ENCODE measurements around the gene JAM2.

The JAM2 gene

DNA sequence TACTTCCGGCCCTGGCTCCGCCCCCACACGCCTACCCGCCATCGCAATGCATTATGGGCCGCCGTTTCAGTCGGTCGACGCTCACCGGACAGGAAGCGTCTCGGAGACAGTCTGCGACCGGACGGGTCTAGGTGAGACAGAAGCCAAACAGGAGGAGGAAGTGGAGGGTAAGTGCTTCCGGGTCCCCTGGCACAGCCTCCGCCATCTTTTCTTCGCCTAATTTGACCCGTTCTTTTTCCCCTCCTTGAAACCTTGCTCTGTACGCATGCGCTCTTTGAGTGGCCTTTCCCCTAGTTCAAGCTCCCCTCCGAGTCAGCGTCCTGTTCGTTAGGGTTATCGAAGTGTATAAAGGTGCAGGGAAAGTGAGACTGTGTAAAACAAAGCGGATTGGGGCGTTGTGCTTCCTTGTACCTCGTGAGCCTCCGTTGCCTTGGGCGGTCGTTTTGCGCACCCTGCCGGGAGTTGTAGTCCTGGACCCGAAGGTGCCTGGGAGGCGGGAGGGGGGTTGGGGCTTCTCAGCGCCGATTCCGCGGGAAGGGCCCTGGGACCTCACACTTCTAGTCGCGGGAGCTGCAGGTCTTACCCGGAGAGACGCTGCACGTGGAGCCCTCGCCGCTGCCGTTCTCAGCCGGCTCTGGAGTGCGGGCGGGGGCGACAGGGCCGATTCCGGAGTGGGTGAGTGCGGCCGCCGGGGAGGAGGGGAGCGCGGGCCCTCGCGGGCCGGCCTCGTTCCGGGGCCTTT is 96.0 kb downstream of the JAM2 start, which contains the start of the genes ATP5PF and GABPA:
Gene ATP5PF (minus strand): TSS at position 1 of the 742 bp plus-strand sequence. CDS start 5,110 bp downstream, outside the sequence.
Gene GABPA (plus strand): TSS at position 69 of the 742 bp plus-strand sequence. CDS start 6,627 bp downstream, outside the sequence.
- peak; percentile 97 for DNase-seq
- Histone ChIP-seq H3K9me3 (no peaks in the 10 kb centered on the region), H3K4me1 (no peaks in the 10 kb centered on the region), H3K4me3 (ENCODE audit: low read depth, low read length) (peak within 1 kb of the TSS; percentile 73), H3K36me3 (peaks cover 5% of the 10 kb centered on the region), H3K27me3 (no peaks in the 10 kb centered on the region)
- TF ChIP-seq, protein P1, sequence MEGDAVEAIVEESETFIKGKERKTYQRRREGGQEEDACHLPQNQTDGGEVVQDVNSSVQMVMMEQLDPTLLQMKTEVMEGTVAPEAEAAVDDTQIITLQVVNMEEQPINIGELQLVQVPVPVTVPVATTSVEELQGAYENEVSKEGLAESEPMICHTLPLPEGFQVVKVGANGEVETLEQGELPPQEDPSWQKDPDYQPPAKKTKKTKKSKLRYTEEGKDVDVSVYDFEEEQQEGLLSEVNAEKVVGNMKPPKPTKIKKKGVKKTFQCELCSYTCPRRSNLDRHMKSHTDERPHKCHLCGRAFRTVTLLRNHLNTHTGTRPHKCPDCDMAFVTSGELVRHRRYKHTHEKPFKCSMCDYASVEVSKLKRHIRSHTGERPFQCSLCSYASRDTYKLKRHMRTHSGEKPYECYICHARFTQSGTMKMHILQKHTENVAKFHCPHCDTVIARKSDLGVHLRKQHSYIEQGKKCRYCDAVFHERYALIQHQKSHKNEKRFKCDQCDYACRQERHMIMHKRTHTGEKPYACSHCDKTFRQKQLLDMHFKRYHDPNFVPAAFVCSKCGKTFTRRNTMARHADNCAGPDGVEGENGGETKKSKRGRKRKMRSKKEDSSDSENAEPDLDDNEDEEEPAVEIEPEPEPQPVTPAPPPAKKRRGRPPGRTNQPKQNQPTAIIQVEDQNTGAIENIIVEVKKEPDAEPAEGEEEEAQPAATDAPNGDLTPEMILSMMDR (IDR thresholded peaks at IDR 0.05; ENCODE audit: low read depth, low read length): peak; percentile 13; the same call in 1 of the 2 replicates

DNA sequence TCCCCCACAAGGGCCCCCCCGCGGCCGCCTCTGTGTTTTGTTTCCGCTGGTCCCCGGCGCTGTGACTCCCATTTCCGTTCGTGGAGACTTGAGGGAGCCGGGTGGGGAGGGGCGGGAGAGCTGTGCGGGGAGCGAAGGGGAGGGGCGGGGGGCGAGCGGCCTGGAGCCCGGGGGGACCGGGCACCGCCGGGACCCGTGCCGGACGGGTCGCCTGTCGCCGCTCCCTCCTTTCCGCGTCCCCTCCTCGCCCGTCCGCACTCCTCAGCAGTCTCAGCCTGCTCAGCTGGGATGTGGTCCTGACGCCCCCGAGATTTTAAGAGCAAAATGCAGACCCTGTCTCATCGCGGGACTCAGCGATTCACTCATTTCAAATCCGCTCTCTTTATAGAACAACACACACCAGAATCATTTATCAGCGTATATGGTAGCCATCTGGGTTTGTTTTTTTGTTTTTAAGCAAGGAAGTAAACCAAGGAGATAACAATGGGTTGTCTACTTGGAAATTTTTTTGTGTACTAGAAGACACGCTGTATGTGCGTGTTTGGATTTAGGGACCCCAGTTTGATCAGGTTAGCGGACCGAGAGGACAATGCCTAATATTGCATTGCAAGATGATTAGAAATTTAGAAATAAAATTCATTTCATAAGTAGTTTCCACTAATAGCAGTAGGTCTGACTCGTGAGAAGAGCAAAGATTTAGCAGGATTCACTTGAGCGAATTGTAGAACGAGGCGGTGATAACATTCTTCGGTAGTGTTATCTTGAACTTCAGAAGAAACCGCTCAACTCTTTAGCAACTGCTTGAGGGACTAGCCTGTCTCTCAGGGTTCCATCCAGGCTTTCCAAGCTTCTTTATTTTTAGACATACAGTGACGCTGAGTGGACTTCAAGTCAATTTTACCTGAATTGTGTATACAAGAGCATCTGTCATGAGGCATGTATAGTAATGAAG is 96.9 kb downstream of the JAM2 start:
- Histone ChIP-seq H3K9me3 (no peaks in the 10 kb centered on the region), H3K27me3 (no peaks in the 10 kb centered on the region), H3K4me3 (ENCODE audit: low read depth, low read length) (peak overlapping the region; percentile 73), H3K36me3 (peaks cover under 1% of the 10 kb centered on the region; the same call in 1 of the 2 replicates), H3K4me1 (no peaks in the 10 kb centered on the region)
- TF ChIP-seq, protein P1 (IDR thresholded peaks at IDR 0.05; ENCODE audit: low read depth, low read length): no peak
- DNase-seq: peak; percentile 93

DNA sequence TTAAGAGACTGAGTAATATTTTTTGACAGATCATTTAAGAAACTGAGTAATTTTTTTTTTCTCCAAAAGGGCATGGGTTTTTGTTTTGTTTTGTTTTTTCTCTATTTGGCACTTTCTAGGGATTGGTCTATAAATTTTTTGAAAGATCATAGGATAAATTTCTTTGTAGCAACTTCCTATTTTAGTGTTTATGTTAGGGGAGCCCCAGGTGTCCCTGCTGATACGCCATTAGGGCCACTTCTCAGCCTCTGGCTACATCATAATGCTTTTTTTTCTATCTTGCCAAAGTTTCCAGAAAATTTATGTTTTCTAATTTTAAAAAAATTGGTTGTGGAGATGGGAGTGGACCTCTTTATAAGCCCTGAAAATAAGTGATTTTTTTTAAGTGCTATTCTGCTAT is 98.4 kb downstream of the JAM2 start:
- H3K4me1 ChIP-seq: no peaks in the 10 kb centered on the region
- no peak for DNase-seq
- H3K4me3 ChIP-seq (ENCODE audit: low read depth, low read length): no peak overlapping the region
- no peaks in the 10 kb centered on the region for H3K36me3 ChIP-seq
- TF ChIP-seq, protein P1 (IDR thresholded peaks at IDR 0.05; ENCODE audit: low read depth, low read length): no peak
- H3K27me3 ChIP-seq: no peaks in the 10 kb centered on the region
- H3K9me3 ChIP-seq: no peaks in the 10 kb centered on the region

DNA sequence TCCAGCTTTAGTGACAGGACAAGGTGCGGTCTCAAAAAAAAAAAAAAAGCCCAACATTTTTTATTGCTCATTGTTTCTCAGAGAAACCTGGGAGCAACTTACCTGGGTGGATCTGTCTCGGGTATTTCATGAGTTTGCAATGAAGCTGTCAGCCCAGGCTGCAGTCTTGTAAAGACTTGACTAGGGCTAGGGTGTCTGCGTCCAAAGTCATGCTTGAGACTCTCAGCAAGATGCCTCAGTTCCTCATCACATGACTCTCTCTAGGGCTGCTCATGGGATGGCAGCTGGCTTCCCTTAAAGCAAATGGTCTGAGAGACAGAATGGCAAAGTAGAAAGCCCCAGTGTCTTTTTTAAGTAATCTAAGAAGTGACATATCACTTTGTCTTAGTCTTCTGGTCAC is 103.8 kb downstream of the JAM2 start:
- Histone ChIP-seq H3K27me3 (no peaks in the 10 kb centered on the region), H3K36me3 (peaks cover 3% of the 10 kb centered on the region), H3K4me3 (ENCODE audit: low read depth, low read length) (no peak overlapping the region), H3K9me3 (no peaks in the 10 kb centered on the region), H3K4me1 (no peaks in the 10 kb centered on the region)
- no peak for DNase-seq
- TF ChIP-seq, protein P1 (IDR thresholded peaks at IDR 0.05; ENCODE audit: low read depth, low read length): no peak

DNA sequence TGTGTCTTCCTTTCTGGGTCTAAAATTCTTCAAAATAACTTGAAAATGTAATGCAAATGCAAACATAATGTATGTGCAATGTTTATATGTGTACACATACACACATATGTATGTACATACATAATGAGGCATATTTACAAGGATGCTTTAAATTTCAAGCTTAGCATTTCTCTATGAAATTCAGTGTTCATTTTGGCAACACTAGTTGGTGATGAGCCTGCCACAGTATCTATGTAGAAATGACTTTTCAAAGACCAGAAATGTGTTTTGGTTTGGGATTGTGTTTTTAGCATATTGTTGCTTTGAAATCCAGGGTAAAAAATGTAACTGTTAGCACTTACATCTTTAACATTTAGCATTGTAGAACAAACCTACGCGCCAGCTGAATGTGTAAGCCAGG is 105.8 kb downstream of the JAM2 start:
- DNase-seq: no peak
- TF ChIP-seq, protein P1 (IDR thresholded peaks at IDR 0.05; ENCODE audit: low read depth, low read length): no peak
- no peak overlapping the region for H3K4me3 ChIP-seq (ENCODE audit: low read depth, low read length)
- peaks cover 19% of the 10 kb centered on the region for H3K36me3 ChIP-seq
- no peaks in the 10 kb centered on the region for H3K9me3 ChIP-seq
- H3K4me1 ChIP-seq: no peaks in the 10 kb centered on the region; the same call in 1 of the 2 replicates
- no peaks in the 10 kb centered on the region for H3K27me3 ChIP-seq
